ENCODE results near the gene CWC27. TPM values are rescaled to one million over a fixed set of nuclear protein-coding genes. Genes with fewer than 3 reads are reported as not detected.

CWC27 gene
- total RNA-seq, 1 donor from 2014 or later, result 8.5 TPM

DNA sequence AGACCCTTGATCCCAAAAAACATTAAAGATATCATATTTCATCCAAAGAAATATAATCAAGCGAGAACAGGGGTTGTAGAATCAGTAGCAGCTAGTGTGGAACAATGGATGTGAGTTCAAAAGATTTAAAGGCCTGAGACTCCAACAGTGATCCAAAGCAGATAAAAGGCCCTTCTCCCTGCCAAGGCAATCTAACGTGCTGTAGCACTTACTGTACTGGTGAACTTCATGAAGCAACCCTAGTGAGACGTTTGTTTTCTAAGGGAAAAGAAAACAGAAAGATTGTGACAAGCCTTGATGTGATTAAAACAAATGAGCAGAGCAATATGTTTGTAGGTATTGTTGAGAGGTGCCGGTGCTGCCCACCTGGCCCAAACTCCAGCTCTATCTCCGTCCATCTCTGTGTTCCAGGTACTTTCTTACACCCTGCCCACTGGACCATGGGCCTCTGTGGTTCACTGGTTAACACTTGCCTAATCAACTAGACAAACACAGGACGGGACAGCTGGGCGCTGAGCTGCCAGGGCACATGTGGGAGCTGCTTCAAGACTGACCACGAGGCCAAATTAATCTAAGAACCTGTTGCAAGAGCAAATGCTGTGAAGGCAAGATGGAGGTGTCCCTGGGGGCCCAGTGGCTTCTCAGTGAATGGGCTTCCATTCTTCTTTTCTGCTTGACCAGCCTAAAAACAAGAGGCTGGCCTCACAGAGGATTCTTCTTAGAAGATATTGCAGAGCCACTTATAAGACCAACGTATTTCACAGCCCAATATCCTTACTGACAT is 265.5 kb downstream of the CWC27 start:
- no peak for DNase-seq (ENCODE audit: low read depth in 2 of 2)

DNA sequence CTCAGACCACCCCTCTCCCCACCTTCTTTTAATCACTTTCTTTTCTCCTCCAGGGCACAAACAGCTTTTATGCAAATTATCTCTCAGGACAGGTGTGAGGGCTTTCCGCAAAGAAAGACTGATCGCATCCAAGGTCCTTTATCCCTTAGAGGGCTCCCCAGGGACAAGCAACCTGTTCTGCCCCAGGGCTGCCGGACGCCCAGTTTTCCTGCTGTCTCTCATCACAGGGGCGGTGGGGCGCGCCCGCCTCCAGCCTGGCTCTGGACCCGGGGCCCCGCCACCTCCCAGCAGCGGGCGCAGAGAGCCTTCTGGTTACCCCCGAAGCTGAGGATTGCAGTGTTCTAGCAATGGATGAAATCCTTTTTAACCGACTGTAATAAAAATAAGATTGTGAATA is 266.1 kb downstream of the CWC27 start:
- DNase-seq (ENCODE audit: low read depth in 2 of 2), result no peak

DNA sequence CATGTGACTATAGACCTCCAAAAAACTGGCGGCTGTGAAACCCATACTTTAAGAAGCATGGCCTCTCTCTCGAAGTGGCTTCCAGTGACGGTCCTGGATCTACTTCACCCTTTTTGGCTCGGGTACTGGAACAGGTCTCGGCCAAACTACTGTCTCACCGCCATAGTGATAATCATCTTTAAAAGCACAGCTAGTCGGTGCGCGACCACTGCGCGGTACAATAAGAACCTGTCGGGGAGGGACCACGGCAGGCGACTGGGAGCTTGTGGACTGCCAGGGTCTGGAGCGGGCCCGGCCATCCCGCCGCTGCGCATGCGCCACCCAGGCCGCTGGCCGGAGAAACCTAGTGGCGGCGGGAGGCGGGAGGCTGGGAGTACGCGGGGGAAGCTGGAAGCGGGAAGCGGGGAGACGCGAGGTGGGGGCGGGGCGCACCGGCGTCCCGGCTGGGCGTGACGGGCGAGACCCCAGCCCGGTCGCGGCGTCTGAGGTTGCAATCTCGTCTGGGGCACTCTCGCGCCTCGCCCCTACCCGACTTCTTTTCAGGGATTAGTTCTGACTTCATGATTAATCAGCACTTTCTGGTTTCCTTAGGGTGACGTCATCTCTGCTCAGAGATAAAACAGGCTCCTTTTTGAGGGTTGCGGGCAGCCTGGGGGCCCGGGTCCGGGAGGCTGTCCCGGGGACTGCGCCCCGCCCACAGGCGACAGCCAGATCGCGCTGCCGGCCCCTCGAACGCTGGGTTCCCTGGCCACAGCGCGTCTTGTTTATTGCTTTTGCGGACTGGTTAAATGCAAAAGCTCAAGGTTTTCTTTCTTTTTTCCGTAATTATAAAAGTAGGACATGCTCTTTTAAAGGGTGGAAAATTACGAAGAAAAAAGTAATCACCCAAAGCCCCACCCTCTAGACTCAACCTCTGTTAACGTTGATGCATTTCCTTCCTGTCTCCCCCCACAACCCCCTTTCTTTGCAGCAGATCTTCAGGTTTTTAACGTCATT is 266.8 kb downstream of the CWC27 start:
- peak; percentile 75 to 91 for DNase-seq (ENCODE audit: low read depth in 2 of 2)

DNA sequence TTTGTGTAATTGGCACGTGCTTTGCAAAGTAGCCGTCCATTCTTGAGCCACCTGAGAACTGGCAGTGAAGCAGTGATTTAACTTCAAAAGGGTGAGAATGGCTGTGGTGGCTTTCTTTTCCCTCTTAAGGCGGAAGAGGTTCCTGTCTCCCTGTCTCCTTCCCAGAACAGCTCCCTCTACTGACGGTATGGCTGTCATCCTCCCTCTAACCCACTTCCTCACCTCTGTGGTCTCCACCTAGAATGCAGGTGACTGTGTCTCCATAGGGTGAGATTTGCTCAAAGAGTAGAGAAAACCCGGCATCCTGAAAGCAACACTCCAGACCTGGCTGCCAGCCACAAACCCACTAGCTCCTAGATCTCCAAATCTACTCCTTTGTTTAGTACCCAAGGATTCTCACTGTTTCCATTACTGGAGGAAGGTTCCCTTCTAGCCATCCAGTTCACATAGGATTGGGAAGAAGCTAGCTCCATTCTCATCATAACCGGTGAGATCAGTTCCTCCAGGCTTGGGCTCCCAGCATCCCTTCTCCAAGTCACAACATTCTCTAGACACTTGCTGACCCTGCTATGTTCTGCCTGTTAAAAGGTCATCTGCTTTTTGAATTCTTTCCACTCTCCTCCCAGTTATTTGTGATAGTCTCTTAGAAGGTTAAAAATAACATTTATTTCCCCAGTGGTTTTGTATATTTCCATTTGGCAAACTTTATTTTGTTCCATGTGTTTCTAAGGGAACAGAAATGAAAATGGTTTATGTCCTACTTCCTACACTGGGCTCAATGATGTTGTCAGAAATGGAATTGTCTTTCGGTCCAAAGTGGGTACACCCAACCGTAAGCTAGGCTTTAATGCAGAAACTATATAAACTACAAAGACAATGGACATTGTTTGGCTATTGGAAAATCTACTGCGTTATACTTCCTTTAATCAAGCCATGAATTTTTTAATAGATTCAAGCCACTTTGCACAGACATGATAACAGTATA is 269.4 kb downstream of the CWC27 start:
- peak; percentile 83 to 95 for DNase-seq (ENCODE audit: low read depth in 2 of 2)

DNA sequence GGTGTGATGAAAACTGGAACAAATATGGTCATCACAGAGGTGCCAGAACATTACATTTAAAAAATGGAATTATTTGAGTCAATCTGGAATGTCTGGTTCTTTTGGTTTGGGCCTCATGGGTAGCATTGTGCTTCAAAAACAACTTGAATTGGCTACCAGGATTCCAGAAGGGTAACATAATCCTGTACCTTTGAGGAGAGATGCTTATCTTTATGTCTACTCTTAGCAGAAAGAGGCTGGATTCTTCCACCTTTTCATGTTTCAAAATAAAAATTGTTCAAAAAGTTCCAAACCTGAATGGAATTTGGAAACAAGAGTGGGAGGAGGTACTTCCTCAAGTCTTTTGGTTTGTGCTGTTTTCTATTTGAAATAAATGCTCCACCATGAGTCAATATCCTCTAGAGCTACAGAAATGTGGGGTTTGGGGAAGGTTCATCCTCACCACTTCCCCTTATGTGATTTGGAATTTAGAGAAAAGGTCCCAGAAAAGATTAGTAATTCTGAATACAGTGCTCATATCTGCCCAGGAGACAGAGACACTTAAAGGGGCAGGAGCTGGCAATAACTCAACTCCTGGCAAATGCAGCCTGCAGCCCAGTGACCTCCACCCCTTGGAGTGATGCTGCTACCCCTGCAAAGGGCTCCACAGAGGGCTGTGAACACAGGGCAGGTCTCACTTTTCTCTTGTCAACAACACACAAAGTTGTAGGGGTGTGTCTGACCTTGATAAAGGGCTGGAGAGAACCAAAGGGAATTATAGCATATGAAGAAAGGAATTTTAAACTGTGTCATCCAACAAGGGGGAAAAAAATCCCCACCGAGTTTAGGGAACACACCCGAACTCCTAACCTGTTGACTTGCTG is 272.8 kb downstream of the CWC27 start:
- peak in 1 of 2 donors; percentile 47 for DNase-seq (ENCODE audit: low read depth in 2 of 2)

DNA sequence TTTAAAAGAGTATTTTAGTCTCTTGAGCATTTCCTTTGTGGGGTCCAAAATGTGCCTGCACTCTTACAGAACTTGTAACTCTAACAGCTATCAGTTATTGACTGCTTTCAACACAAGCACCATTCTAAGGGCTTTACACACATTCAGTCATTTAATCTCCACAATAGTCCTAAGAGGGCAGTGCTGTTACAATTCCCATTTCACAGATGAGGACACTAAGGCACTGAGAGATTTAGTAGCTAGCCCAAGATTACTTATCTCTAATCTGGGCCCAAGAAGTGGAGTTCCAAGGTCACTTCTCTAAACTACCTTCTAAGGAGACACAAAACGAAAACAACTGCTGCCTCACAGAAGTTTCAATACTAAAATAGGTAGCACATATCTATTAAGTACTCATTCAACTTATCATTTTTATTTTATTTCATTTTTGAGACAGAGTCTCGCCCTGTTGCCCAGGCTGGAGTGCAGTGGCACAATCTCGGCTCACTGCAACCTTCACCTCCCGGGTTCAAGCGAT is 275.2 kb downstream of the CWC27 start:
- DNase-seq (ENCODE audit: low read depth in 2 of 2), result no peak

DNA sequence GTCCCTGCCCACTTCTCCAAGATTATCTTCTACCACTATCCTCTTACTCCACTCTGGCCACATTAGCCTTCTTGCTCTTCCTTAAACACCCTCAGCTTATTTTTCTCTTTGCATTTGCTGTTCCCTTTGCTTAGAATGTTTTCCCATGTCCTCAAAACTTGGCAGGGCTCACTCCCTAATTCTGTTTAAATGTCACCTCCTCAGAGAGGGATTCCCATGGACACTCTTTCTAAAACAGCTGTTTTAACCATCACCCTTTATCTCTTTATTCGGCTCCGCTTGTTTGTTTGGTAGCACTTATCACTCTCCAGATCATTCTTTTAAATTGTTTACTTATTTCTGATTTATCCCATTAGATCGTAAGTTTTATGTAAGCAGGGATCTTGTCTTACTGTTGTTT is 278.5 kb downstream of the CWC27 start:
- no peak for DNase-seq (ENCODE audit: low read depth in 2 of 2)

DNA sequence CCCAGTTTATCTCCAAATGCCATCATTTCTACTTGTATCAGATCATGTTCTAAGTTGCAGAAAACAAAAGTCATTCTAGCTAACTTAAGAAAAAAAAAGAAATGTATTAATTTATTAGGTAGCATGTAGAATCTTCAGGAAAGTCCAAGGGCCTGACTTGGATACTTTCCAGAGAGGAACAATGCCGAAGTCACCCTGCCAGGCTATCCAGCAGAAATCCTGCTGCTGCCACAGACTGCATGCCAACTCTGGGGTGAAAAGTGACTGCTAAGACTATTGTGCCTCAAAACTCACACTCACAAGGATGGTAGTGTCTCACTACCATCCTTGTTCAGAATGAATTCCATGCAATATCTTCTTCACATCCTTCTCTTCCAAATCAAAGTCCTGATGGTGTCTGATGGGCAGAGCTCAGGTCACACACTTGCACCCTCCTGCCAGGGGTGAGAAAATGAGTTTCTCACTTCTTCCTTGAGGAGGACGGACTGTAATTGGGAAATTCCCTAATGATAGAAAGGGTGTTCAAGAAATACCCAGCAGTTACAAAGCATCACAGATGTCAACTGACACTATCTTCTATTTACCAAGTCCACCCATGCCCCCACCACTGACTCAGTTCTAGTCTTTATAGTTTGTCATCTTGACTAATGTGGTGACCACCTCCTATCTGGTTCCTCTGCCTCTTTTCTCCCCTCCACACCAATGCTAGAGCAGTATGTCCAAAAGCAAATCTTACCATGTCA is 279.4 kb downstream of the CWC27 start:
- peak in 1 of 2 donors; percentile 36 for DNase-seq (ENCODE audit: low read depth in 2 of 2)

DNA sequence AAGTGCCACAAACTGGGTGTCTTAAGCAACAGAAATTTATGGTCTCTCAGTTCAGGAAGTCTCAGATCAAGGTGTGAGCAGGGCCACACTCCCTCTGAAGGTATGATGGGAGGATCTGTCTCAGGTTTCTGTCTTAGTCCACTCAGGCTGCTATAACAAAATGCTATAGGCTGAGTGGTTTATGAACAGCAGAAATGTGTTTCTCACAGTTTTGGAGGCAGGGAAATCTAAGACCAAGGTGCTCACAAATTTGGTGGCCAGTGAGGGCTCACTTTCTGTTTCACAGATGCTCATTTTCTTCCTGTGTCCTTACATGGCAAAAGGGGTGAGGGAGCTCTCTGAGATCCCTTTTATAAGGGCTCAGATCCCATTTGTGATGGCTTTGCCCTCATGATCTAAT is 281.4 kb downstream of the CWC27 start:
- no peak for DNase-seq (ENCODE audit: low read depth in 2 of 2)

DNA sequence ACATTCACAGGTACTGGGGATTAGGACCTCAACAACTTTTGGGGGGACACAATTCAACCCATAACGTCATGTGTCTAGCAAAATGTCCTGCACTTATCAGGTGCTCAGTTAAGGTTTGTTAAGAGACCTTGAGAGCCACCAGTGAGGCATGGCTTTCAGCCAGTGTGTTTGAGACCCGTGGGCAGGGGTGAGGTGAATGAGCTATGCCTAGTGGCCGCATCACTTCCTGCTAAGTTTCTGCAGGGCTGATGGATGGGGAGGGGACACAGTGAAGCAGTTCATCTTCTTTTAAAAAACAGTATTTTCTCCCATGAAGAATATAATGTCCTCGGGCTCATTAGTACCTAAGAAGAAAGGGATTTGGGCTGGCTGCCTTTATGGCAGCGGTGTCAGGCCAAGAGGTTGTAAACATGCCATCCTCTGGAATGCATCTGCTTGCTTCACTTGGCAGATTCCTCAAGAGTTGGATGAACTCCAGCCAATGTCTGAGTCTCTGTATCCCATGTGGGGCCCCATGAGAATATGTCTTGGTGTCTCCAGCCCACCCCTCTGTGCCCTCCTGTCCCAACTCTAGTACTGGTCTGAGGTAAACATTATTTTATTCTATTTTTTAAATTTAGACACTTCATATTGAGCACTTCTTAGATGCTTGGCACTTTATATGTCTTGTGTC is 282.2 kb downstream of the CWC27 start:
- DNase-seq (ENCODE audit: low read depth in 2 of 2), result no peak

DNA sequence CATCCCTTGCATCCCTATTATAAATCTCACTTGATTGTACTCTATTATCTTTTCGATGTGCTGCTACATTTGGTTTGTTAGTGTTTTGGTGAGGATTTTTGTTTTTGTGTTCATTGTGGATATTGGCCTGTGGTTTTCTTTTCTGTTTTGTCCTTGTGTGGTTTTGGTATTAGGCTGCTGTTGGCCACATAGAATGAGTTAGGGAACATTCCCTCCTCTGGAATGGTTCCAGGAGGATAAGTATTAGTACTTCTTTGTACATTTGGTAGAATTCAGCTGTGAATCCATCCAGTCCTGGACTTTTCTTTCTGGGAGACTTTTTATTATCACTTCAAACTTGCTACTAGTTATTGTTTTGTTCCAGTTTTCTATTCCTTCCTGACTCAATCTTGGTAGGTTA is 287.2 kb downstream of the CWC27 start:
- no peak for DNase-seq (ENCODE audit: low read depth in 2 of 2)

DNA sequence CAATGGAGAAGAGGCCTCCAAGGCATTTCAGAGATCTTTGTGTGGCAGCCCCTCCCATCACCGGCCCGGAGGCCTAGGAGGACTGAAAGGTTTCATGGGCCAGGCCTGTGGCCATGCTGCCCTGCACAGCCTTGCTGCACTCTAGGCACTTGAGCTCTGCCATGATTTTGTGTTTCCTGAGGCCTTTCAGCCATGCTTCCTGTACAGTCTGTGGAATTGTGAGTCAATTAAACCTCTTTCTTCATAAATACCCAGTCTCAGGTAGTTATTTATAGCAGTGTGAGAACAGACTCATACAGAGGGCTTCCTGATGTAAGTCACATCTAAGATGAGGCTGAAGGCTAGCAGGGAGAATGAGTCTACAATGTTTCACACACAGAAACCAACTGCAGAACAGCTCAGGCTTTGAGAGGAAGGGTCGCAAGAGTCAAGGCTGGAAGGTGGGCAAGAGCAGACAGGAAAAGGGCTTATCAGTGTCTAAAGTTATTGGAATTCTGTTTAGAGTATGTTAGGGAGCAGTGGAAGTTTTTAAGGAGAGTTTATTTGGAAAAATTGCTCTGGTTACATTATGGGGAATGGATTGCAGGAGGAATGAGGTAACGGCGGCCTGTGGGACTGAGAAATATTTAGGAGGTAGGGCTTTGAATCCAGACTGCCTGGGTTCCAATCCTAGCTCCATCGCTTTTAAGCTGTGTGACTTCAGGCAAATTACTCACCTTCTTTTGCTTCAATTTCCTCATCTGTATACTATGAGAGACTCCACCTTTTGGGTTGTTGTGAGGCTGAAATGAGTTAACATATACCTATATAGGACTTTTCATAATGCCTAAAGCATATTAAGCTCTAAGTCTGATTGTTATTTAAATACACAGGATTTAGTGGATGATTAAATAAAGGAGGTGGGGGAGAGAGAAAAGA is 291.2 kb downstream of the CWC27 start:
- DNase-seq (ENCODE audit: low read depth in 2 of 2), result peak in 1 of 2 donors; percentile 76

DNA sequence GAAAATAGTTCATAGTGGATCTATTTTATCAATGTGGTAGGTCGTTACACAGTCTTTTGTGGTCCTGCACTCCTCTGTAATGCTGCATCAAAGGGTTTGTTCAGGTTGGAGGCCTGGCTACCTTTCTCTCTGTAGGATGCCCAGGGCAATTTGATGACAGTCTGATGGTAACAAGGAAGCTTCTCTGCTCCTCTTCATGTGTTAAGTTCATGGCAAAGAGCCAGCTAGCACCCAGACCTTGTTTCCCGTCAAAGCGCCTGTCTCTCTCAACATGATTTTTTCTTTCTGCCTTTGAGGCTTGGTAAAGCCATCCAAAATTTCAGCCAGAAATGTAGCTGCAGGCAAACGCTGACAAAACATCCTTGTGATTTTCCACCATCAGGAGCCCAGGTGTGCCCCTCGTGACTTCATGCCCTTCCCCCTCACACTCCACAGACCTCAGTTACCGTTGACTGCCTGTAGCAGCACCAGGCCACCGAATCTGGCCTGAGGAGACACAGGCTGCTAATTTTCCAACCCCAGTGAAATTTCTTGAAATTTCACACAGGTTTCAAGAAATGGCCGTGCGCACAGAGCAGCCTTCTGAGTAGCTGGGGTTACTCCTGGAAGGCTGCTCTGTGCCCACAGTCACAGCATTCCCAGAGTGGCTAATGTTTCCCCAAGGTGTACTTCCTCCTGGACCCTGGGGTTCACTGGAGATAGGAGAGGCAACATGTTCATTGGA is 292.7 kb downstream of the CWC27 start:
- DNase-seq (ENCODE audit: low read depth in 2 of 2), result no peak

DNA sequence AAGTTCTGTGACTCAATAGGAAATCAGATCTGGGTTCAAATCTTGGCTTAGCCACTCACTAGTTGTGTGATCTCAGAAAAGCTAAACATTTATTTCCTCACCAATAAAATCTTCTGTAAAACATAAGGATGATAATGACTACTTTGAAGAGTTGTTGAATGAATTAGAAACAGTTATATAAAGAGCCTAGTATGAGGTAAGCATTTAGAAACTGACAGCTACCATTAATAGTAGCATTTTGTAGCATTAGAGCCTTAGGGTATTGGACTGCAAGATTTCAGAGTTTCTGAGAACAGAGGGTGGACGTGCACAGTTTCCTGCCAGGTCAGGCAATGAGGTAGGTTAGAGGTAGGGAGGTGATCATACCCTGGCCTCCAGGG is 293.2 kb downstream of the CWC27 start:
- DNase-seq (ENCODE audit: low read depth in 2 of 2), result no peak

DNA sequence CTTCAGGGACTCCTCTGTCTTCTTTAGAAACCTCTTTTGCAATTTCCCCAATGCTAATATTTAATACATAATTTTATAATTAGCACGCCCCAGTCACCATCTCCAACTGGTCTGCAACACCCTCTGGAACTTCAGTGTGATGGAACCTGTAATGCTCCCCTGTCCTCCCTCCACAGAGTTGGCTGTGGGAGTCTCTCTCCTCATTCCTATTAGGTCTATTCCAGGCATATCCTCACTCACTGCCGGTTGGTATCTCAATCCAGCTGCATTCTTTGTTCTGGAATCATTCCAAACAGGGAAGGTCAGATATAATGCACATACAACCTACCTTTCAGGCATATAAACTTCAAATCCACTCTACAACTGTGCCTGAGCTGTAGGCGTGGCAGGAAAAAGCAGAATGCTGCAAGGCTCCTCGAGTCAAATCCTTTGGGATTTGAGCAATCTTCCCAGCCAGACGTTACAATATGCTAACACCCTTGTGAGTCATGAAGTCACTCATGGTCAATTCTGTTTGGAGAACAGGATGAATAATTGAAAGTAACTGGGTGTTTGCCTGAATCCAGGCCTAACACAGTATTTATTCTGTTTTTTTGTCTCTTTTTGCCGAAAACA is 293.8 kb downstream of the CWC27 start:
- peak in 1 of 2 donors; percentile 82 for DNase-seq (ENCODE audit: low read depth in 2 of 2)

DNA sequence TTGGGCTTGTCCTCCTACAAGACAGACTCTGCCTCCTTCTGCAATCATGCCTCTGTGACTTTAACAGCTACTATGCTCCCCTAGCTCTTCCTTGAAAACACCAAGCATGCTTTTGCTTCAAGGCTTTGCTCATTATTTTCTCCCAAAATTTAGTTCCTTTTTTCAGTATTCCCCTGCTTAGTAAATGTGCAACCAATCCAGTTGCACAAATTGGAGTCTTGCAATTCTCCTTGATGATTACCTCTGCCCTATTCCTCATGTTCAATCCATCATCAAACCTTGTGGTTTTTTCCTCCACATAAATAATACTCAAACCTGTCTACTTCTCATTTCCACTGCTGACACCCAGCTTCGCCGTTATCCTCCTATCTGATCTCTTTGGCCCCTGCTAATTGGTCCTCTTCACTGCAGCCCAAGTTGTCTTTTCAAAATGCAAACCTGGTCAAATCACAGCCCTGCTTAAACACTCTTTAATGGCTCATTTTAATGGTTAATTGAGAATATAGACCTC is 296.3 kb downstream of the CWC27 start:
- DNase-seq (ENCODE audit: low read depth in 2 of 2), result no peak
